Fibroblast of skin of left quadriceps (primary cell): ENCODE results near the gene CDCP2.
"Not testable (repeated sequence)": the region's sequence is repeated elsewhere in the genome, so short reads cannot be mapped to it uniquely, and the experiment has no call there.

ENCODE experiments used
- DNase-seq, 2 experiments: peaks; one replicate each; pipeline ENCODE4 v3.0.0-alpha.2; 2013; ENCODE audit warnings: low read depth in 2 of 2

CDCP2 gene

GRCh38 chr1:54117815-54118563 is 34.8 kb downstream of the CDCP2 start:
- no peak for DNase-seq

GRCh38 chr1:54115520-54115919 is 37.3 kb downstream of the CDCP2 start:
- no peak for DNase-seq

- DNase-seq = no peak
These were observed 37.8 kb downstream of the CDCP2 start for GRCh38 chr1:54114955-54115354.

- DNase-seq = no peak
These were observed 38.8 kb downstream of the CDCP2 start for GRCh38 chr1:54114001-54114400.

- no peak for DNase-seq
These were observed 40.0 kb downstream of the CDCP2 start for GRCh38 chr1:54112705-54113368.

GRCh38 chr1:54112027-54112426 is 40.8 kb downstream of the CDCP2 start:
- DNase-seq = no peak

- DNase-seq = no peak
These were observed 41.2 kb downstream of the CDCP2 start for GRCh38 chr1:54111624-54112023.

- DNase-seq = no peak
These were observed 41.8 kb downstream of the CDCP2 start for GRCh38 chr1:54110996-54111395.

- DNase-seq = no peak
These were observed 43.4 kb downstream of the CDCP2 start for GRCh38 chr1:54109129-54110090.

- DNase-seq = no peak
These were observed 44.6 kb downstream of the CDCP2 start for GRCh38 chr1:54108156-54108555.

GRCh38 chr1:54107131-54107530 is 45.7 kb downstream of the CDCP2 start:
- peak; percentile 23 to 28 for DNase-seq

- DNase-seq = no peak
These were observed 47.0 kb downstream of the CDCP2 start for GRCh38 chr1:54105736-54106269.

- DNase-seq = no peak
These were observed 47.7 kb downstream of the CDCP2 start for GRCh38 chr1:54105080-54105479.

GRCh38 chr1:54104613-54105012 is 48.2 kb downstream of the CDCP2 start:
- DNase-seq = not testable (repeated sequence)

- no peak for DNase-seq
These were observed 49.4 kb downstream of the CDCP2 start for GRCh38 chr1:54103414-54103813.

GRCh38 chr1:54100500-54100899 is 52.3 kb downstream of the CDCP2 start:
- no peak for DNase-seq

GRCh38 chr1:54099061-54099610 is 53.7 kb downstream of the CDCP2 start:
- DNase-seq = no peak

- DNase-seq = no peak
These were observed 55.9 kb downstream of the CDCP2 start for GRCh38 chr1:54096877-54097240.

- no peak for DNase-seq
These were observed 56.4 kb downstream of the CDCP2 start for GRCh38 chr1:54096227-54096876.

GRCh38 chr1:54095546-54096226 is 57.1 kb downstream of the CDCP2 start:
- DNase-seq = no peak

GRCh38 chr1:54094730-54095105 is 58.1 kb downstream of the CDCP2 start:
- not testable (repeated sequence) for DNase-seq
